ENCODE results near the gene PILRA. TPM values are rescaled to one million over a fixed set of nuclear protein-coding genes. Genes with fewer than 3 reads are reported as not detected.
"Not testable (repeated sequence)": the region's sequence is repeated elsewhere in the genome, so short reads cannot be mapped to it uniquely, and the experiment has no call there.

The PILRA gene
- total RNA-seq, 2 donors from 2014 or later, result 1.2 to 3.1 TPM

DNA sequence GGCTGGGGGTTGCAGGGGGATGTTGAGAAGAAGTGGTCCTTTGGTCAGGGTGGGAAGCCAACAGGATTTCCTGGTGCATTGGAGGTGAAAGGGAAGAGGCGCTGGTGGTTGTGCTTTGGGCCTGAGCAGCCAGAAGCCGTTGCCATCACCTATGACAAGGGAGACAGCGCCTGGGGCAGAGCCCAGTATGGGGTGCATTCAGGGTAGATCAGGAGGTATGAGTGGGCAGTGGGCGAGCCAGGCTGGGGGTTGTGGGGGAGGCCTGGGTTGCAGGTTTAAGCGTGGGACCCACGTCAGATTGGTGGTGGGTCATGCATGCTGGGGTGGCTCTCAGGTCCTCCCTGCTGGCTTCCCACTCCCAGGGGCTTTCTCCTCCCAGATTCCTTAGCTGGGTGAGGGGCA is 21.6 kb upstream of the PILRA start:
- Histone ChIP-seq H3K27me3 (no peaks in the 10 kb centered on the region), H3K9ac (ENCODE audit: low read depth in 2 of 2, low read length in 2 of 2) (no peak overlapping the region), H3K4me3 (no peak overlapping the region), H3K36me3 (peaks cover 23% of the 10 kb centered on the region), H3K4me1 (no peaks in the 10 kb centered on the region), H3K9me3 (no peaks in the 10 kb centered on the region), H3K27ac (no peak overlapping the region)
- intact Hi-C loops (cut with DNase I), result no loop called here
- TF ChIP-seq, protein P1, sequence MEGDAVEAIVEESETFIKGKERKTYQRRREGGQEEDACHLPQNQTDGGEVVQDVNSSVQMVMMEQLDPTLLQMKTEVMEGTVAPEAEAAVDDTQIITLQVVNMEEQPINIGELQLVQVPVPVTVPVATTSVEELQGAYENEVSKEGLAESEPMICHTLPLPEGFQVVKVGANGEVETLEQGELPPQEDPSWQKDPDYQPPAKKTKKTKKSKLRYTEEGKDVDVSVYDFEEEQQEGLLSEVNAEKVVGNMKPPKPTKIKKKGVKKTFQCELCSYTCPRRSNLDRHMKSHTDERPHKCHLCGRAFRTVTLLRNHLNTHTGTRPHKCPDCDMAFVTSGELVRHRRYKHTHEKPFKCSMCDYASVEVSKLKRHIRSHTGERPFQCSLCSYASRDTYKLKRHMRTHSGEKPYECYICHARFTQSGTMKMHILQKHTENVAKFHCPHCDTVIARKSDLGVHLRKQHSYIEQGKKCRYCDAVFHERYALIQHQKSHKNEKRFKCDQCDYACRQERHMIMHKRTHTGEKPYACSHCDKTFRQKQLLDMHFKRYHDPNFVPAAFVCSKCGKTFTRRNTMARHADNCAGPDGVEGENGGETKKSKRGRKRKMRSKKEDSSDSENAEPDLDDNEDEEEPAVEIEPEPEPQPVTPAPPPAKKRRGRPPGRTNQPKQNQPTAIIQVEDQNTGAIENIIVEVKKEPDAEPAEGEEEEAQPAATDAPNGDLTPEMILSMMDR (IDR thresholded peaks at IDR 0.05), result no peak
- DNase-seq, result no peak

GRCh38 chr7:100352230-100352781 is 21.0 kb upstream of the PILRA start:
- intact Hi-C loops (cut with DNase I); H3K4me3 ChIP-seq; H3K9me3 ChIP-seq; H3K4me1 ChIP-seq; DNase-seq; H3K27ac ChIP-seq; H3K9ac ChIP-seq (ENCODE audit: low read depth in 2 of 2, low read length in 2 of 2); H3K27me3 ChIP-seq: not testable (repeated sequence)
- H3K36me3 ChIP-seq, result peaks cover 23% of the 10 kb centered on the region

DNA sequence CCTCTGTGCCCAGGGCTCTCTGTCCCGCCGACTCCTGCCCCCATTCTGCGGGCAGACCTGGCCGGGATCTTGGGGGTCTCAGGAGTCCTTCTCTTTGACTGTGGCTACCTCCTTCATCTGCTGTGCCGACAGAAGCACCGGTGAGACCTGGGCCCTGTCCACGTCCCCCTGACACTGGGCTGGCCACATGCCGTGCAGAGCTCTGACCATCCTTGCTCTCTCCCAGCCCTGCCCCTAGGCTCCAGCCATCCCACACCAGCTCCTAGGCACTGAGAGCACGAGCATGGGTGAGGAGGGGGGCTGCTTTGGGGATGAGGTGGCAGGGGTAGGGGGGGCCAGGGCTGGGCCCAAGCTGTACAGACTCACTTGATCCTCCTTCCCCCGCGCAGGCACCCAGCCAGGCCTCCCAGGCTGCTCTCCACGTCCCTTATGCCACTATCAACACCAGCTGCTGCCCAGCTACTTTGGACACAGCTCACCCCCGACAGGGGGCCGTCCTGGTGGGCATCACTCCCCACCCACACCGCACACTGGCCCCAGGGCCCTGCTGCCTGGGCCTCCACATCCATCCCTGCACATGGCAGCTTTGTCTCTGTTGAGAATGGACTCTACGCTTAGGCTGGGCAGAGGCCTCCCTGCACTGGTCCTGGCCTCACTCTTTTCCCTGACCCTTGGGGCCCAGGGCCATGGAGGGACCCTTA is 20.2 kb upstream of the PILRA start:
- Histone ChIP-seq H3K36me3 (peaks cover 27% of the 10 kb centered on the region), H3K4me3 (no peak overlapping the region), H3K27me3 (no peaks in the 10 kb centered on the region), H3K9me3 (no peaks in the 10 kb centered on the region), H3K9ac (ENCODE audit: low read depth in 2 of 2, low read length in 2 of 2) (no peak overlapping the region), H3K4me1 (no peaks in the 10 kb centered on the region), H3K27ac (no peak overlapping the region)
- TF ChIP-seq, protein P1 (IDR thresholded peaks at IDR 0.05), result no peak
- intact Hi-C loops (cut with DNase I), result no loop called here
- no peak for DNase-seq

GRCh38 chr7:100353685-100354330 is 19.5 kb upstream of the PILRA start:
- Histone ChIP-seq H3K4me1 (no peaks in the 10 kb centered on the region), H3K9ac (ENCODE audit: low read depth in 2 of 2, low read length in 2 of 2) (no peak overlapping the region), H3K36me3 (peaks cover 27% of the 10 kb centered on the region), H3K9me3 (no peaks in the 10 kb centered on the region), H3K4me3 (no peak overlapping the region), H3K27me3 (no peaks in the 10 kb centered on the region), H3K27ac (no peak overlapping the region)
- DNase-seq, result no peak
- intact Hi-C loops (cut with DNase I), result no loop called here
- TF ChIP-seq, protein P1 (IDR thresholded peaks at IDR 0.05), result no peak

DNA sequence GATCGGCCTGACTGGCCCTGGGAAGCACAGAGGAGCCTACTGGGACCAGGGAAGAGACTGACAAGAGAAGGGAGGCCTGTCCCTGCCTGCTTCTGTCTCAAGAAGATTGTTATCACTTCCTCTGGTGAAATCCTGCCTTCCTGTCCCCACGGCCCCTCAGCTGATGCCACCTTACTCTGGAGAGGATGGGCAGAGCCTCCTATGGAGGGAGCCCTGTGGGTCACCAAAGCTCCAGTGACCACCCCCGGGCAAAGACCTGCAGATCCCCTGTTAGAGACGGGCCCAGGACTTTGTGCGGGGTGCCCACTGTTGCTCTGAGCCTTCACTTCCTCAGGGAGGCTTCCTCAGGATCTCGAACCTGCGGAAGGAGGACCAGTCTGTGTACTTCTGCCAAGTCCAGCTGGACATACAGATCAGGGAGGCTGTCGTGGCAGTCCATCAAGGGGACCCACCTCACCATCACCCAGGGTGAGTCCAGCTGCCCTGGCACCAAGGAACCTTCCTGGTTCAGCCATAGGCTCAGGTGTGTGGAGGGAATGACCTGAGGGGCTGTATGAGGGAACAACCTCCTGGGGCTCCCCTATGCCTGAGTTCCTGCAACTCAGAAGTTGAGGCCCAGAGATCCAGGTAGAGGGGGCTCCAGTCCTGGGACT is 16.7 kb upstream of the PILRA start:
- Histone ChIP-seq H3K4me3 (no peak overlapping the region), H3K27me3 (no peaks in the 10 kb centered on the region), H3K36me3 (peaks cover 32% of the 10 kb centered on the region), H3K4me1 (no peaks in the 10 kb centered on the region), H3K9me3 (no peaks in the 10 kb centered on the region), H3K9ac (ENCODE audit: low read depth in 2 of 2, low read length in 2 of 2) (no peak overlapping the region), H3K27ac (no peak overlapping the region)
- intact Hi-C loops (cut with DNase I), result no loop called here
- TF ChIP-seq, protein P1 (IDR thresholded peaks at IDR 0.05), result no peak
- no peak for DNase-seq
